HG03521 (cell line): ENCODE measurements around the gene TPCN2.
"Not testable (repeated sequence)": the region's sequence is repeated elsewhere in the genome, so short reads cannot be mapped to it uniquely, and the experiment has no call there.

ENCODE experiments used
- ATAC-seq: cut with Tn5 transposase; IDR thresholded peaks from one replicate; pipeline ENCODE4 v1.9.1; 2021; ENCODE audit warnings: mild to moderate bottlenecking, moderate library complexity; ENCODE audit not compliant: unreplicated experiment

TPCN2 gene

GRCh38 chr11:69048694-69049489, at the start of gene TPCN2:
TSS of gene TPCN2 (plus strand) at chr11:69048932. CDS start at chr11:69048998, 66 bp downstream.
- ATAC-seq: peak; percentile 73

GRCh38 chr11:68999093-68999747, 49.5 kb upstream of the TPCN2 start:
- ATAC-seq: no peak

GRCh38 chr11:68999748-69000355, 48.9 kb upstream of the TPCN2 start:
- not testable (repeated sequence) for ATAC-seq

GRCh38 chr11:69000391-69000790, 48.3 kb upstream of the TPCN2 start:
- no peak for ATAC-seq

GRCh38 chr11:69000831-69001242, 47.9 kb upstream of the TPCN2 start:
- no peak for ATAC-seq

GRCh38 chr11:69001243-69002081, 47.3 kb upstream of the TPCN2 start:
- ATAC-seq: no peak

GRCh38 chr11:69002110-69002569, 46.6 kb upstream of the TPCN2 start:
- no peak for ATAC-seq

GRCh38 chr11:69002570-69003231, 46.0 kb upstream of the TPCN2 start:
- ATAC-seq: no peak

- ATAC-seq: no peak
Measured at GRCh38 chr11:69003301-69003865, 45.3 kb upstream of the TPCN2 start.

- no peak for ATAC-seq
Measured at GRCh38 chr11:69003866-69004367, 44.8 kb upstream of the TPCN2 start.

- no peak for ATAC-seq
Measured at GRCh38 chr11:69004411-69005182, 44.1 kb upstream of the TPCN2 start.

GRCh38 chr11:69005183-69005630, 43.5 kb upstream of the TPCN2 start:
- ATAC-seq: no peak

GRCh38 chr11:69005631-69006368, 42.9 kb upstream of the TPCN2 start:
- ATAC-seq: no peak

GRCh38 chr11:69006816-69007215, 41.9 kb upstream of the TPCN2 start:
- ATAC-seq: no peak

GRCh38 chr11:69007975-69008381, 40.8 kb upstream of the TPCN2 start:
- ATAC-seq: no peak

GRCh38 chr11:69008737-69009440, 39.8 kb upstream of the TPCN2 start:
- no peak for ATAC-seq

GRCh38 chr11:69009441-69010211, 39.1 kb upstream of the TPCN2 start:
- no peak for ATAC-seq
